Cardiac fibroblast (primary cell): ENCODE data around the gene BCOR.

Experiments
- DNase-seq, 2 donors: peaks; one replicate each; pipeline versions ENCODE4 v3.0.0 to v3.0.0-alpha.2; 2010; ENCODE audit warnings: low read depth in 2 of 2
- H3K4me3 ChIP-seq, 2 donors: replicated peaks in 1 of 2; 1 replicate in 1 of 2; 2 replicates in 1 of 2; pipeline ENCODE4 v1.5.1; 2011; ENCODE audit warnings: low read depth in 2 of 2, low read length in 2 of 2, mild to moderate bottlenecking in 2 of 2, moderate library complexity in 1 of 2
- TF ChIP-seq, protein P1 (sequence below): IDR thresholded peaks from one replicate; pipeline ENCODE4 v1.5.1; 2011; ENCODE audit warnings: low read depth, mild to moderate bottlenecking, low read length, inconsistent platforms

Gene BCOR

DNA sequence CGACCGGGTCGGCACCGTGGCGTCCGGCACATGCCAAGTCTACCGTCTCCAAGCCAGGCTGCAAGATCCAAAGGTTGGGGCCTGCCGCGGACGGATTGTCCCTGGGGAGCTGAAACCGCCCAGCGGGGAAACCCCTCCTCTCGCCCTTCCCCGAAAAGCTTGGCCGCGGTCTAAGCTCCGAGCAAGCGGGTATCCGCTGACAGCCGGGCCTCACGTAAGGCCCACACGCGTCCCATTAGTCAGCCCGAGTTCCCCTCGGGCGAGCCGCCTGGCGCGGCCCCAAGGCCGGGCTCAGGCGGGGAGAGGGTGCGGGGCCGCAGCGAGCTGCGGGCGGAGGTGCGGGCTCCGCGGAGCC lies 6.8 kb upstream of the BCOR start:
- DNase-seq, result peak; percentile 80 to 84
- TF ChIP-seq, protein P1, sequence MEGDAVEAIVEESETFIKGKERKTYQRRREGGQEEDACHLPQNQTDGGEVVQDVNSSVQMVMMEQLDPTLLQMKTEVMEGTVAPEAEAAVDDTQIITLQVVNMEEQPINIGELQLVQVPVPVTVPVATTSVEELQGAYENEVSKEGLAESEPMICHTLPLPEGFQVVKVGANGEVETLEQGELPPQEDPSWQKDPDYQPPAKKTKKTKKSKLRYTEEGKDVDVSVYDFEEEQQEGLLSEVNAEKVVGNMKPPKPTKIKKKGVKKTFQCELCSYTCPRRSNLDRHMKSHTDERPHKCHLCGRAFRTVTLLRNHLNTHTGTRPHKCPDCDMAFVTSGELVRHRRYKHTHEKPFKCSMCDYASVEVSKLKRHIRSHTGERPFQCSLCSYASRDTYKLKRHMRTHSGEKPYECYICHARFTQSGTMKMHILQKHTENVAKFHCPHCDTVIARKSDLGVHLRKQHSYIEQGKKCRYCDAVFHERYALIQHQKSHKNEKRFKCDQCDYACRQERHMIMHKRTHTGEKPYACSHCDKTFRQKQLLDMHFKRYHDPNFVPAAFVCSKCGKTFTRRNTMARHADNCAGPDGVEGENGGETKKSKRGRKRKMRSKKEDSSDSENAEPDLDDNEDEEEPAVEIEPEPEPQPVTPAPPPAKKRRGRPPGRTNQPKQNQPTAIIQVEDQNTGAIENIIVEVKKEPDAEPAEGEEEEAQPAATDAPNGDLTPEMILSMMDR, result no peak
- H3K4me3 ChIP-seq, result no peak overlapping the region

DNA sequence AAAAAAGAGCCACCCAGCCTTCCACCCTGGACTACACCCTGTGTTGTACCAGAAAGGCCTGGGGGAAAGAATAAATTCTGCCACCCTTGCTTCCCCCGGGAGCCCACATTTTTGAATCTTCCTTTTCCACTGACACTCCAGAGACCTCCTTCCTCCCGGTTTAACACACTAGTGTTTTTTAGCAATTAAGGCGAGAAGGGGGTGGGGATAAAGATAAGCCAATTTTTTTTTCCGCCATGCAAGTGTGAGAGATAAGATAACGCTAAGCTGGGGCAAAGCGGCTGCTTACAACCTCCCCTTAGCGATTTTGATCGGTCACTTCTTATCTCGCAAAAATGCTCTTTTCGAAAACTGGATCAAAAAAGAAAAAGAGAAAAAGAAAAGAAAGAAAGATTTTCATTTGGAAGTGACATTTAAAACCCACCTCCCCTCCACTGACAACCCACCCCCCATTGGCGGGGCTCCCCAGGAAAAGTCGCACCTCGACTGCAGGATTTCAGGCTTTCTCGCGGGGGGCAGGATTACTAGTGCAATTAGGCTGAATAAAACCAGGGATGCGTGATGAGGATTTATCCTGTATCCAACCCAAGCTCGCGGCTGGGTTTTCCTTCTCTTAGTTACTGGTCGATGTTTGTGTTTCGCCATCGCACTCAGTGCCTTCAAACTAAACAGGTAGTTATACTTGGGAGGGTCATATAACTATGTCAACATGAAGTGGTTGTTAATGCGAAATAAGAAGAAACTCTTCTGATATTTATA lies 6.0 kb upstream of the BCOR start:
- TF ChIP-seq, protein P1, result no peak
- no peak for DNase-seq
- H3K4me3 ChIP-seq, result no peak overlapping the region

DNA sequence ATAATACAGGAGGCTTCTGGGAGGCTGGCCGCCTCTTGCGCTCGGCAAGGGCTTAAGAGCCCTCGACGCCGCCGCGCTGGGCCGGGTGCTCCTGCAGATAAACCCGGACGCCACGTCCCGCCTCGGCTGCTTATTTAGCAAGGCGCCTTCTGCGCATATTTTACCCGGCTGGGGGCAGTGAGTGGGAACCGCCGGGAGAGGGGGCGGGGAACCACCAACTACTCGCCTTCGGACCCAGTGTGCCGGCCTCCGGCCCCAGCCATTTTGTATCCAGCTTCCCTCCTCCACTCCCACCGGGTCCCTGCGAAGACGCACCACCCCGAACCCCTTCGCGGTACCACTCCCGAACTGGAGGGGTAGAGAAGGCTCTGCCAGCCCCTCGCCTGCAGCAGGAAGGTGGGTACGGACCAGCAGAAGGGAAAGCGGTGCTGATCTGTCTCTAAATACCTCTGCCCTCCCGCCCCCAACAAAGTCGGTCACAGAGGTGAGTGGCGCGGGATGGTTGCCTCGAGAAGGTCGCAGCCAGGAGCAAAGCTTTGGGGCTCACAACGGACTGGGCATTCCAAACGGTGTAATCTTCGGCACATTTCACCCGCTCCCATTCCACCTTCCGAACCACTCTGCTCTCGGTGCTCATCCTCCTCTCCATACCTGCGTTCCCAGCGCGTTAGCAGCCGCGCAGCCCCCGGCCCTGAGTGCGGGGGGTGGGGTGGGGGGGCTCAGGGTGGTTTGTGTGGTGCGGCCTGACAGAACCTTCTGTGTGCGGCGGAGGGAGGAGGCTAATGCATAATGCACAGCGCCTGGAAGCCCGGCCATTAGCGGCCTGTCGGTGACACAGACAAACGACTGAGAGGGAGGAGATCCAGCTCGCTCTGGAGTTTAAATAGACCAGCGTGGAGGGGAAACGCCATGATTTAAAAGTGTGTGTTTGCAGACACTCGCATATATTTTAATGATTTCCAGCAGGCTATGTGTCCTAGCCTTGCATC lies 4.9 kb upstream of the BCOR start:
- TF ChIP-seq, protein P1, result no peak
- no peak for DNase-seq
- no peak overlapping the region for H3K4me3 ChIP-seq

DNA sequence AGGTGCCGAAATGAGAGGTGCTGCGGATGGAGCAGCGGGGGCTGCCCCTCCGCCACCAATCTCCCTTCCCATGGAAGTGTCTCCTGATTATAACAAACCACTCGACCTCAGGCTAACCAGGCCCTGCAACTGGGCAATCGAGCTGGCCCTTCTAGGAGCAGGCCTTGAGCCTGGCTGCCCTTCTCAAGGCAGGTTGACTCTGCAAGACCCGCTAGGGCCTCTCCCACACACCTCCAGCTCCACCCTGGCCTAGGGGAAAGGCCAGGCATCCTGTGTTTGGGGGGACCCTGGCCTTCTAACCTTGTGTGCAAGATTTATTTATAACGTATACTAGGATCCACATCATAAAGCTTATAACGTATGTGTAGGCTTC lies 3.7 kb upstream of the BCOR start:
- H3K4me3 ChIP-seq, result no peak overlapping the region
- TF ChIP-seq, protein P1, result no peak
- DNase-seq, result no peak

DNA sequence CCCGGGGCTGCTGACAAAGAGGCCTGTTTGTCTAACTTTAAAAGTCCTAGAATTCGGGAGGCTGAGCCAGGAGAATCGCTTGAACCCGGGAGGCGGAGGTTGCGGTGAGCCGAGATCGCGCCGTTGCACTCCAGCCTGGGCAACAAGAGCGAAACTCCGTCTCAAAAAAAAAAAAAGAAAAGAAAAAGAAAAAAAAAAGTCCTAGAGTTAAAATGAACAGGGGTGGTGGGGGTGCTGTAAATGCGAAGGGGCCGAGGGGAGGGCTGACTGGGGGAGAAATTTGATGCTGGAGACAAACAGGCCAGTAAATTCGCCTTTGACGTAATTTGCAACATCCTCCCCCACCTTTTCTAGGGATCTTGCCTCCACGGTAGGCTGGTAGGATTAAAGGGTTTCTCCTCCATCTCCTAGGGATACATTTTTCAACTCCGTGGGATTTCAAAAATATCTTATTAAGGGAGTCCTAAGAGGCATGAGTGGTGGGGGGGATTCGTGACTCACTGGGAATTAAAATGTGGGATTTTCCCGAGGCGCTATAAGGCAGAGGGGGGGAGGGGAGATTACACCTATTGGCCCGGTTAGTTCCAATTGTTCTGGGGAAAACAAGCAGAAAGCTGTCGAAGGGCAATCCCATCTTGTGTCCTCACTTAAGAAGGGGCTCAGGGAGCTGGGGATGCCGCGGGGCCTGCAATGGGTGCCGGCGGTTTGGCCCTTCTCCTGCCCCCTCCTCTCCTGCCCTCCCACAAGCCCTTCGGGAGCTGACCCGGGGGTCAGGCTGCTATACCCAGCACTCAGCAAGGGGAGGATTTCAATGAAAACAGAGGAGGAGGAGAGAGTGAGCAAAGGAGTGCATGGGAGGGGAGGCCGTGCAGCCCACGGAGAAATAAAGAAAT lies 3.0 kb upstream of the BCOR start:
- no peak for DNase-seq
- no peak overlapping the region for H3K4me3 ChIP-seq
- TF ChIP-seq, protein P1, result no peak

DNA sequence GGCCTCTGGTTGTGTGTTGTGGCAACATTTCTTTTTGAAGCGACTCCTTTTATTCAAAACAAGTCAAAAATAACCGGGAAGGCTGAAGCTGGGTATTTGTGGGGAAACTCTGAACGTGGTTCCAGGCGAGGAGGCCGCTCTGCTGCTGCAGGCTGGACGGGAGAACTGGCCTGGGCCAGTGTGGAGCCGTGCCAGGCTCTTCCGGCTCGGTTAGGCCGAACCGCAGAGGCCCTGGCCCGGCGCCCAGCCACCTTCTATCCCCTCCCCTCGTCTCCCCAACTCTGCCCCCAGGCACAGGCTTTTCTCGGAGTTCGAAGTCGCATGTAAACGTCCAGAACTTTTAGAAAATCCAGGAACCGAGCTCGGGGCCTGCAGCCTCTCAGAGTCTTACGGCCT lies 2.4 kb upstream of the BCOR start:
- TF ChIP-seq, protein P1, result no peak
- DNase-seq, result peak; percentile 10 to 51
- no peak overlapping the region for H3K4me3 ChIP-seq
